ENCODE measurements around the gene C1orf116.

- TF ChIP-seq CTCF (IDR thresholded peaks at IDR 0.05): no peak
- no peak for TF ChIP-seq POLR2A (IDR thresholded peaks at IDR 0.05)
Measured at GRCh38 chr1:207072233-207072632, 39.7 kb upstream of the C1orf116 start.

Data from breast epithelium (tissue), 3 donors.